Measurements from ENCODE around the gene SZT2.
"Not testable (repeated sequence)": the region's sequence is repeated elsewhere in the genome, so short reads cannot be mapped to it uniquely, and the experiment has no call there.

GRCh38 chr1:43472463-43473151 lies 82.9 kb downstream of the SZT2 start:
- not testable (repeated sequence) for TF ChIP-seq CTCF (conservative IDR thresholded peaks at IDR 0.05 in 1 of 2, IDR thresholded peaks at IDR 0.05 in 1 of 2; ENCODE audit: low read depth in 1 of 2, low read length in 2 of 2); EZH2 (IDR thresholded peaks at IDR 0.05; ENCODE audit: low read length, missing control alignments)
